Mucosa of gallbladder (tissue), 1 donor: ENCODE data around the gene COL25A1. TPM values are rescaled to one million over a fixed set of nuclear protein-coding genes. Genes with fewer than 3 reads are reported as not detected.

Experiments used
- DNase-seq: peaks from one replicate; pipeline ENCODE4 v3.0.0-alpha.2; 2020; ENCODE audit warnings: low spot score
- total RNA-seq: library from RNA; stranded (reverse); gene quantifications from one replicate; pipeline ENCODE4 v1.2.1, GENCODE V29; 2021
- donor health status: DM: no; HTN: no; CAD: no.

Gene COL25A1
- total RNA-seq = 0.55 TPM

GRCh38 chr4:109302361-109303139 is at the start of gene COL25A1:
COL25A1 (minus strand) TSS chr4:109302658.
- DNase-seq = peak; percentile 10

- no peak for DNase-seq
Measured at GRCh38 chr4:109350121-109350520, 47.7 kb upstream of the COL25A1 start.

GRCh38 chr4:109334129-109335105 is 32.0 kb upstream of the COL25A1 start:
- DNase-seq = no peak

GRCh38 chr4:109332926-109333464 is 30.5 kb upstream of the COL25A1 start:
- no peak for DNase-seq

GRCh38 chr4:109327641-109328040 is 25.2 kb upstream of the COL25A1 start:
- no peak for DNase-seq

- no peak for DNase-seq
Measured at GRCh38 chr4:109325698-109326097, 23.2 kb upstream of the COL25A1 start.

GRCh38 chr4:109323348-109323747 is 20.9 kb upstream of the COL25A1 start:
- DNase-seq = no peak

GRCh38 chr4:109321232-109321631 is 18.8 kb upstream of the COL25A1 start:
- DNase-seq = no peak

GRCh38 chr4:109319684-109320083 is 17.2 kb upstream of the COL25A1 start:
- no peak for DNase-seq

GRCh38 chr4:109319156-109319555 is 16.7 kb upstream of the COL25A1 start:
- DNase-seq = no peak

GRCh38 chr4:109315818-109316217 is 13.4 kb upstream of the COL25A1 start:
- no peak for DNase-seq

GRCh38 chr4:109315341-109315740 is 12.9 kb upstream of the COL25A1 start:
- DNase-seq = no peak

GRCh38 chr4:109313168-109314133 is 11.0 kb upstream of the COL25A1 start:
- no peak for DNase-seq

- DNase-seq = no peak
Measured at GRCh38 chr4:109303140-109303496, 660 bp upstream of the COL25A1 start.

- no peak for DNase-seq
Measured at GRCh38 chr4:109301651-109302360, 652 bp downstream of the COL25A1 start.

GRCh38 chr4:109298279-109299010 is 4.0 kb downstream of the COL25A1 start:
- no peak for DNase-seq

GRCh38 chr4:109296527-109296926 is 5.9 kb downstream of the COL25A1 start:
- no peak for DNase-seq

GRCh38 chr4:109295081-109295480 is 7.4 kb downstream of the COL25A1 start:
- DNase-seq = no peak

GRCh38 chr4:109294468-109295020 is 7.9 kb downstream of the COL25A1 start:
- no peak for DNase-seq

GRCh38 chr4:109294006-109294405 is 8.5 kb downstream of the COL25A1 start:
- no peak for DNase-seq
